HT1080 (cell line): ENCODE results near the gene C1orf174. TPM values are rescaled to one million over a fixed set of nuclear protein-coding genes. Genes with fewer than 3 reads are reported as not detected.

Source experiments
- DNase-seq: peaks from one replicate; pipeline ENCODE4 v3.0.0-alpha.2; 2015; ENCODE audit warnings: low read depth
- total RNA-seq: library from RNA; depleted of rRNA; stranded (reverse); fragments of >200 nt; shearing (Covaris generic); gene quantifications from 2 replicates; pipeline ENCODE4 v1.2.3, GENCODE V29; 2014

The C1orf174 gene
- total RNA-seq, 1 experiment from 2014 or later, result 81.2 TPM

DNA sequence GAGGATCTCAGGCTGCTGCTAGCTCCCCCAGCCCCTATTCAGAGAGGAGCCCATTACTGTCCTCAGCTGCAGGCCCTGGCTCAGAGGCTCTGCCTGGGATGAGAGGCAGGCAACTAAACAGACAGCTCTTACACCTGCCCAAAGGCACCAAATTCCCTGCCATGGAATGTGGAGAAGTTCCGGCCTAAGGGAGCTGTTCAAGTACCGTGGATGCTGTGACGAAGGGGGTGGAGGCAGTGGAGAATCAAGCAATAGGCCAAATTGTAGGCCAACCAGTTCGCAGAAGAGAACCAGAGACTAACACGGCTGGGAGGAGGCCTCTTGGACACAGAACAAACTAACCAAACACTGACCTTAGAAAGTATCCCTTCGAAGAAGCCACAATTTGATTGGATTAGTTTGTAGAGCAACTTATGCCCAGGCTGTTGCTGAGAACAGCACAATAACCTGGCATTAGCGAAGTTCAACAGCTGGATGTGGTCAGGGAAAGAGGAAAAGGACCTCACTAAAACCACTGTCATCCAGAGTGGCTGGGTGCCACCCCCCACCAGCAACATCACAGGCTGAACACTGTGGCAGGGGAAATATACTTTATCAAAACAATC is 3.6 kb downstream of the C1orf174 start:
- DNase-seq, result no peak

DNA sequence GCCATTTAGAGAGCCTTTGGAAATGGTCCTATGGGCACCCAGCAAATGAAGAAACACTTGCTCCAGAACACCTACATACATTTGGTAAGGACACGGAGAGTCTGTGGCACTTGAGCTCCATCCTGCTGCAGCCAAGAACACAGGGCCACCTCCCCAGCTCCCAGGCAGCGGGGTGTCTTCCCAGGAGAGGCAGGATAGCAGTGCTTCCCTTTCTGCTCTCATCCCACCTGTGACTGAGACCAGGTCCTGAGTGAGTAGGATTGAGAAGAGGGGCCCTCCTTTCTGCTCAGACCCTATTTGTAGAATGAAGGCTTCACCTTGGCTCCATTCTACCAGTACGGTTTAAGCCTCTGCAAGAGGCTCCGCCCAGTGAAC is 4.1 kb downstream of the C1orf174 start:
- DNase-seq, result no peak

DNA sequence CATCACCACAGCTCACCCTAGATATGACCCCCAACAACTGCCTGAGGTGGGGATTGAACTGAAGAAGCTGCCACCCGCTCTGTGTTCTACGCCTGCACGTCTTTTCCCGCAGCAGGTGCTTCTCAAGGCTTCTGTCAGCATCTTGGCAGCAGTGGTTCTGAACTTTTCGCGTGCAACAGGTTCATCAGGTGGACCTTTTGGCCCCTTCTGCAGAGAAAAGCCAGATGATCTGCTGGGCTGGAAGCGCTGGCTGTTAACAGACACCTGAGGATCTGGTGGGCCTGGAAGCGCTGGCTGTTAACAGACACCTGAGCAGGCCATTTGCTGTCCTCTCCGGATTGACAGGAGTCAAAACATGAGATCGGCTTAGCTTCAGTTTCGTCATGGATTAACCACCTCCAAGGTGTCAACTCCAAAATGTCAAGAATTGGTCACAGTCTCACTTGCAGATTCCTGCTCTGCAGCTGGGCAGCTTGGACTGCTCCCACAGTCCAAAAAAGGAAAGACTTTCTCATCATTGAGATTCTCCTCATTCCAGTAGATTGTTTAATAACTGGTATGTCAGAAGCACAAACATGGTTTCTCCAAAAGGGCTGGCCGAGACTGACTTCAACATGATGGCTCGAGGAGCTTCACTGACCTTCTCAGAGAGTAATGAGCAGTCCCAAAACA is 4.7 kb downstream of the C1orf174 start:
- DNase-seq, result no peak

DNA sequence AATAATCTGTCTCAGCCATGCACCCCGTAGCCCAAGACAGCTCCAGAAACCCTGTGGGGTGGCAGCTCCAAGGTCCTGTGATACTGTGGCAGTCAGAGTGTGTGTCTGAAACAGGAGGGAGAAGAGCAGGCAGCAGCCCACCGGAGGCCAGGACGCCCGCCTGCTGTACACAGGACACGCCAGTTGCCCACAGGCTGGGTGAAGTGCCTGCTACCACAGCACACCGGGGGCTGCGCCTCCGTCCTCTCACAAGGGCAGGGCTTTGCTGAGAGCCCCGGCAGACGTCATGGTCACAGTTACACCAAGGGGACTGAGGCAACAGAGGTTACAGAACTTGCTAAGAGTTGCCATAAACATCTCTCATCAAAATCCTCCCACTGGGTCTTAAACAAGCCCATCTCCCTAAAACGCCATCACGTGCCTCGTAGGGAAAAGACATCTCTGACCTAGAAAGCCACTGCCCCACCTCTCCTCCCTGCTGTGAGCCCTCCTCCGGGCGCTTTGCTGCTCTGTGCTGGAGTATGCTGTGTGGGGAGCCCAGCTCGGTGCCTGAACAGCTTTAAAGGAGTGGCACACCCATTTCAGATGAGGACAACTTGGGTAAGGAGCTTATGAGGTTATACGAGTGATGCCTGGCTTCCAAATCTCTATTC is 5.3 kb downstream of the C1orf174 start:
- no peak for DNase-seq

DNA sequence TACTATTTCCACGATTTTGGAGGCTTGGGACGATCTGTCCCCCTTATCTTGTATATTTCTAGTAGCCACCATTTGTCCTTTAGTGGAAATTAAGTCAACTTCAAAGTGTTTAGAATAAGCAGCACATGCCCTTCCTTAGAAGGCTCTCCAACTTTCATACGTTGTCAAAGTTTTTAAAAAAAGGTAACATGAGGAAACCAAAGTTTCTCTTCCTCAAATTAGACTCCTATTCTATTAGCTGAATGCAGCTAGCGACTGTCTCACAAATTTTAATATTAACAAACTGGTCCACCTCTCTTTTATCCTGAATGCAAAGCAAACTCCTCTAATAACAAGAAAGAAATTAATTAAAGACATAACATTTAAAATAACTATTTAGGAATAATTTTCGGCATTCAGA is 6.9 kb downstream of the C1orf174 start:
- DNase-seq, result no peak

DNA sequence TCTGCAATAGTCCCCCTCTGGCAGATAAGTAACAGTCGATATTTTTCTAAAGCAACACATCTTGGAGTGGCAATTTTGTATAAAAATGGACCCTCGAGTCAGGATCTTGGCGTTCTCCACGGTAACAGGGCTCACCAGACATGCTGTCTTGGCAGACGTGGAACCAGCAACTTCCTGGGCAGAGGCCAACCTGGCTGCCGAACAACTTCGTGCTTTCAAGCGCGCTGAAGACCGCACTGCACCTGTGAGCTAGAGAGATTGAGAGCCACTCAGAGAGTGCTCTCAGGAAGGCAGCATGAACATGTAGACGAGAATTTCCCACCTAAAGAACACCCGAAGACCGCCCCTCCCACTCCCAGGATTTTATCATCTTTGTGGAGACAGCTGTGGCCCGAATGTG is 7.3 kb downstream of the C1orf174 start:
- no peak for DNase-seq

DNA sequence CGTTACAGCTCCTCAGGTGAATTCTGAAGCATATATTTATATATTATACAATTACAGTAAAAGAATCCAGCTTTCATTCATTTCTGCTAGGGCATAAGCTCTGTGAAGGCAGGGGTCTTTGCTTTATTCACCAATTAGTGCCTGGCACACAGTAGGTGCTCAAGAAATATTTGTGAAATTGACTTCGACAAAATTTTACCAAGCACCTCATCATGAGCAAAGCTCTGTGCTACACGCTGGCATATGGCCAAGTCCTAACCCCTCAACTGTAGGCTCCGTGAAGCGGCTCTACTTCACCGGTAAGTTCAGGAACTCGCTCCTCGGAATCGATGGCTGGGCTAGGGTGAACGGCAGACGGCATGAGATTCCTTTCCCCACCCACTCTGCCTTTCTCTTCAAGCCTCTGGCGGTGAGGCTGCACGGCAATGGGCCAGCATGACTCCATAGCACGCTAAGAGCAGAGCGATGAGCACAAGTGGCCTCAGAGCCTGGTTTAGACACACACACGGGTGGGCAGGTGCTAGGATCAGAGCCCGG is 8.7 kb downstream of the C1orf174 start:
- no peak for DNase-seq

DNA sequence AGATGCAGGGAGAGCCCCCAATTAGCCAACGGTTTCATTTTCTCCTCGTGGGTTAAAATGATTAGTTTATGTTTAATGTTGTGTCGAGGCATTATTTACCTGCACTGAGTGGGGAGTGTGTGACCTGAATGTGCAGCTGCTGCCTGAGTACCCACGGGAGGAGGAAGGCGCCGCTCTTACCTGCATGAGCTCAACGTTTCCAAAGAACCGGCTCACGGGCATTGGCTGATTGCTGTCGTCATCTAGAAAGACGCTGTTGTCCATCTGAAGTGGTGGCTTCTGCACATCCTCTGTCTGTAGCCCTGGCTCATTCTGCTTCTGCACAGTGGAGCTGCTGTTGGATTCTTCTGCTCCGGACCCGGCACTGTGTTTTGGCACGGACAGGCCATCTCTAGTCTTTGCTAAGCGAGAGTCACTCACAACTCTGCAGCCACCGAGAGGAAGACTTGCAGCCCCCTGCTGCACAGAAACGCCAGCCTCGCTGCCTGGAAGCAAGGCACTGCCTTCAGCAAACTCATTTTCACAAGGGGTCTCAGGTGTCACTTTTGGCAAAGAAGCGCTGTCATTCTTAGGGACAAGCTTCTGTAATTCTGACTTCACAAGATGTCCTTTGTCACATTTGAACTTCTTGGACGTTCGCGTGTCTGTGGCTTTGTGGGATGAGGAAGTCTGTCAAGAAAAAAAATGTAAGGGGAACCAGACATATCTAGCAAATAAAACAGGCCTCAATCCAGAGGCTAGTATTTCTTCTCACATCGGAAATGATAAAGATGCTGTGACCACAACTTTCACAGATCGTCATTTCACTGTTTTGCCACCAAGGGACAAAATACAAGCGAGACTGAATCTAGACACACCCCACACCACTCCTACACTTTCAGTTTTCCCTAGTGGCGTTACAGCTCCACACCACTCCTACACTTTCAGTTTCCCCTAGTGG is 9.4 kb downstream of the C1orf174 start:
- DNase-seq, result no peak

DNA sequence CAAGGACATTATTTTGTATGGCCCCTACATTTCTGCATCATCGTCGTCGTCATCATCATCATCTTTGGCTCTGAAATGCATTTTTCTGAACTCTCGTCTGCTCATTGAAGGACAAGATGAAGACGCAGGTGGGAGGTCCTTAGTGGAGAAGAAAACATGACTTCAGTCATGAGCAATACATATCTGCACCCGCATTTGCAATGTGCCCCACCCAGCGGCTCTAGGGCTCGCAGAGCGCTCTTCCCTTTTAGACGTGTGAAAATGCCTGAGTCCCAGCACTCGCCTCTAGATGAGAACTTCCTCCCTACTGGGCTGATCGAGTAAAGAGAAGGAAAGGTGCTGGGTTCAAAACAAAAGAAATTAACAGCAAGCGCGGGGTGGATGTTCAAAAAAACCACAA is 10.1 kb downstream of the C1orf174 start:
- DNase-seq, result no peak

DNA sequence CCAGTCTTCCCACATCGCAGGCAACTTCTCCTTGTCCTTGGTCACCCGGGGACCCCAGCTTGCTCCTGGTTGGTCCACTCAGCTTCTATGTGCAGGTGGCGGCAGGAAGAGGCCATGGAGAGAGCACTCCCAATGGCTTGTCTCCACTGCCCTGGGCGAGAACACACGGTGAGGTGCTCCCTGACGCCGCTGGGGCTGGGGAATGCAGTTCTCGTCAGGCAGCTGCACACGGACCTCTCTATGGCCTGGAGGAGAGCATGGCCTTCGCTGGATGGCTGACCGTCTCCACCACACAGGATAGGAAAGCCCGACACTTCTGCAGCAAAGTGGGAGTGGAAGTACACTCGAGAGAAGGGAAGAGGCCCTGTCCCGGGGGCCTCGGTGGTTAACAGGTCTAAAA is 11.8 kb downstream of the C1orf174 start:
- DNase-seq, result no peak

DNA sequence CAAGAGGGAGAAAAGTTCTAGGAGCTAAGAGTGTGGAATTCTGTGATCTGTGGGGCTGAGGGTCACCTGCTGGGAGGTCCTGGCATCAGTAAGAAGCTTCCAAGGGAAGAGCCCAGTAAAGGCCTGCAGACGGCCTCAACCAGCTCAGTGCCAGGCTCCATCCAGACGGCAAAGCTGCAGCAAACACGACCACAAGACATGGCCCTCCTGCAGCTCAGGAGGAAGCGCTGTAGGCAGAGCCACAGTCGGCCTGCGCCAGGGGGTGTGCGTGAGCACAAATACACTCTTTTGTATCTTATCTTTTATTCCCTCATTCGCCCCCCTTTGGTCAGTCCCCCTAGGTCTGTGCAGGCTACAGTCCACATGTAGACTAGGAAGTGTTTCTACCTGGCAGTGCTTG is 13.4 kb downstream of the C1orf174 start:
- no peak for DNase-seq

DNA sequence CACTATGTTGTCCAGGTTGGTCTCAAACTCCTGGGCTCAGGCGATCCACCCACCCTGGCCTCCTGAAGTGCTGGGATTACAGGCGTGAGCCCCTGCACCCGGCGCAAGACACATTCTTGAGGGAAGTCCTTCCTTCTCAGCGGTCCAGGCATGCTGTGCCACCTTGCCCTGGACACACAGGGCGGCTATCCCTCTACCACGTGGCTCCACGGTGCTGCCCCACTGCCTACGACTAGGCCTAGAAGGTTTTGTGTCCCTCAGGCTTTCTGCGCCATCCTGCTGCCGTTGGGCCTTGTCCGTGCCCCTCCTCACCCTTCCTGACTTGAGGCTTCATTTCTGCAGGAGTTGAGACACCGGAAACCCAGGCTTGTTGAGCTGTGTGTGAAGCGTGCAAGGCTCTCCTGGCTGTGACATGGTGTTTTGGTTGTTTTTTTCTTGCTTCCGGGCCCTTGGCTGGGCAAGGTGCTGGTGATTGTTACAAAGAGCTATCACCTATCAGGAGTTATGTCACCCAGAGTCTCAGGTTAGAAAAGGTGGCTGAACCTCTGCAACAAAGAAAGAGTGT is 13.9 kb downstream of the C1orf174 start:
- DNase-seq, result no peak

DNA sequence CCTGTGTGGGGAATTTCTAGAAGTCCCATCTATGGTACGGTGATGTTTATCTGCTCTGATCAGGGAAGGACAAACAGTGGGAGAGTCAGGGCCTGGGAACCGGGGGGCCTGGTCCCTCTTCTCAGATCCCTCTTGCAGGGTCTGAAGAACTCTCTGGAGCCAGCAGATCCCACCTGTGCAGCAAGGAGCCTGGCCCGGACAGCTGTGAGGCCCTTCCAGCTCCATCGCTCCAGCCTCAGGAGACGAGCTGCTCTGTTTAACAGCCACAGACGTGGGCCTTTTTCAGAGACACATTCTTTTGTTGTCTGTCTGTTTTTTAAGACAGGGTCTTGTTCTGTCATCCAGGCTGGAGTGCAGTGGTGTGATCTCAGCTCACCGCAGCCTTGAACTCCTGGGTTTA is 14.5 kb downstream of the C1orf174 start:
- no peak for DNase-seq

DNA sequence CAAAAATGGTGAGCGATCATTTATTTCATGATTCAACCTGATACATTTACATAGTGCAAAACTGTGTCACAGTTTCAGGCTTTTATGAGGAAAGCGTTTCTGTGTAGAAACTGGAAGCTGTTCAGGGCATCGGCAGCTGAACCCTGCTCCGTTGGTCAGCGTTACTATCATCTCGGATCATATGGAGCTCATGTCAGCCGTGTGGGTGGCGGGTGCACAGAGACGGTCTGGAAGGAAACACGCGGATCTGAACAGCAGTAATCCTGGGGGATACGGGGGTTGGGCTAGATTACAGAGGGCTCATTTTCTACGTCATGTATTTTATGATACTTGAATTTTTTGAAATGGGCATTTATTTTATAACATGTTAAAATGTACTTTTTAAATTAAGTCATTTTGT is 15.1 kb downstream of the C1orf174 start:
- DNase-seq, result no peak

DNA sequence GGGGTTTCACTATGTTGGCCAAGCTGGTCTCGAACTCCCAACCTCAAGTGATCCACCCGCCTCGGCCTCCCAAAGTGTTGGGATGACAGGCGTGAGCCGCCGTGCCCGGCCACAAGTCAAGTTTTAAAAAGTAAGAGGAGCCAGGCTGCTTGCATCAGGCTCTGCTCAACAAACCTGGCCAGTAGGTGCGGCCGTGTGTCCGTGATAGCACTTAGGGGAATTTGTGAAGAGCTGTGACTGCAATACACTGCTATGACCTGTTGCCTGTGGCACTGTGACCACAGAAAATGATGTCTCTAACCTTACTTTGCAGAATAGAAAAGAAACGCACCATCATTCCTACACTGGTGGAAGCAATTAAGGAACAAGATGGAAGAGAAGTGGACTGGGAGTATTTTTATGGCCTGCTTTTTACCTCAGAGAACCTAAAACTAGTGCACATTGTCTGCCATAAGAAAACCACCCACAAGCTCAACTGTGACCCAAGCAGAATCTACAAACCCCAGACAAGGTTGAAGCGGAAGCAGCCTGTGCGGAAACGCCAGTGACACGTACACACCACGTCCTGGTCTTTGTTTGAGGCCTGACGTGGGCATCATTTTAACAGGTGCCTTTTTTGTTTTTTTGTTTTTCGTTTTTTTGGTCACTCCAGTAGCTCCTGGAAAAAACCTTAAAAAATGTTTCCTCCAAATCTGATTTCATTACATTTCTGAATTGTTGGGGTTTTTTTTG is 16.7 kb downstream of the C1orf174 start:
- DNase-seq, result no peak

DNA sequence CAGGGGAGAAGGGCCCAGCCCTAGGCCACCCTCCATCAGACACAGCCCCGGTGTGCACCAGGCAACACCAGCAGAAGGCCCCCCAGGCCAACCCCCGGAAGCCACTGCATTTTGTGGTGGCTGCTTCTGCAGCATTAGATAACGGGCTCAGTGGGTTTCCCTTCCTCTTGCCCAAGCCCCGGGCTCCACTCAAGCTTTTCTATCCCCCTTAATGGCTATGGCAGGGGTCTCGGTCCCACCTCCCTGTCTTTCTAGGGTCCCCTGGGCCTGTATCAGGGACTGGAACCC is 18.9 kb downstream of the C1orf174 start:
- no peak for DNase-seq

DNA sequence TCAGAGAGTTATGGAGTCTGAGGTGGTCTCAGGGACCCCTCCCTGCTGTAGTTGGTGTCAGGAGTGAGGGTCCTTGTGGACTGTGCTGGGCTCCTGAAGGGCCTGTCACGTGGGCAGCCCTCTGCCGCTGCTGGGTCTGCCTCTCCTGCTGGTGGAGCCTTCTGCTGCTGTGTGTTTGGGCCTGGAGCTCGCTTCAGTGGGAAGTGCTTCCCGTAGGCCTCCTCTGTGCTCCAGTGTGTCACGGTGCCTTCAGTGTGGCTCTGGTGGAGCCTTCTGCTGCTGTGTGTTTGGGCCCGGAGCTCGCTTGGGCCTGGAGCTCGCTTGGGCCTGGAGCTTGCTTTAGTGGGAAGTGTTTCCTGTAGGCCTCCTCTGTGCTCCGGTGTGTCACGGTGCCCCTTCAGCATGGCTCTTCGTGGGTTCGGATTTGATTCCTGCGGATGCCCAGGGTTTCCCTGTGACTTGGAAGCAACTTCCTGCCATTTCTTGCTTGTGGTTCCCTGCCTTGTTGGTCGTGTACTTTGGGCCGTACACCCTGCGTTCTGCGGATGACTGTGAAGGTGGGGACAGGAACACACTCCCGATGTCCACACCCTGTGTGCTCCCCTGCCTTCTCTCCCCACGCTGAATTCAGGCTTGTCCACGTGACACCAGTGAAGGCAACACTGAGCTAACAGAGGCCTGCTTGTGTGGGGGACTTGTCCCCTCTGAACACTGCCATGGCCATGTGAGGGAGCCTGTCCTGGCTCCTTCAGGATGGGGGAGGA is 19.5 kb downstream of the C1orf174 start:
- no peak for DNase-seq

DNA sequence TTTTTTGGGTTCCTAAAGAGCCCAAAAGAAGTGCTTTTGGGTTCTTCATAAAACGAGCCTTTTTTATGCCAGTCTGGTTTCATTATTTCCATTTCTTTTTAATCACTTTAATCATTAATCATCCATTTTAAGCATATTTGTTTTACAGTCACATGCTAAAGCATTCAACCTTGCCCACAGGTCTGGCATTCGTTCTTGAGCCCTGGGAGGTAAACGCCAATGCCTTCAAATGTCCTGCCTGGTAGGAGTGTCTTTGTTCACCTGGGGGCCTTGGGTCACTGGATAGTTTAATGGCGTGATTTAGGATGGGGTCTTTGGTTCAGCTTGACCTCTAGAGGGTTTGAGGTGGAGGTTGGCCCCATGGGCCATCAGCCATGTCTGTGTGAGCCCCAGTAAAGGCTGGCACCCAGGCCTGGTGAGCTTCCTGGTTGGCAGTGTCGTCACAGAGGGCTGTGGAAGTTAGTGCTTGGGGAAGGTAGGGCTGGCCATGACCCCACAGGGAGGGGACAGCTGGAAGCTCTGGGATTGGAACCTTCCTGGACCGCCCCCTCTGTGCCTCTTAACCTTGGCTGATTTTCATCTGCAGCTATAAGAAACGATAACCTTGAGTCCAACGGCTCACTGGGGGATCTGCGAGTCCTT is 20.2 kb downstream of the C1orf174 start:
- no peak for DNase-seq

DNA sequence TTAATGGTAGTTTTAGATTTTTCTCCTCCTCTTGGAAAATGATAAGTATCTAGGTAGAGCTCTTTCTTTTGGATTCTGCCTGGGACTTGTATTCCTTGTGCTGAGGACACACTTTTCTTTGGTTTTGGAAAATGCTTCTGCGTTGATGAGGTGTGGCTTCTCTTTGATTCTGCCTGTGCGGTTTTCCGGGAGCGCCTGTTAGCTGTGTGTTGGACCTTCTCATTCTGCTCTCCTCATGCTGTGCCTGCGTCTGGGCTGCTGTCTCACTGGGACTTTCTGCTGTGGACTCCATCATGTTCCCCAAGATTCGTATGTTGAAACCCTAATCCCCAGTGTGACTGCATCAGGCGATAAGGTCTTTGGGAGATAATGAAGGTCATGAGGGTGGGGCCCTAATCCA is 21.0 kb downstream of the C1orf174 start:
- DNase-seq, result no peak

DNA sequence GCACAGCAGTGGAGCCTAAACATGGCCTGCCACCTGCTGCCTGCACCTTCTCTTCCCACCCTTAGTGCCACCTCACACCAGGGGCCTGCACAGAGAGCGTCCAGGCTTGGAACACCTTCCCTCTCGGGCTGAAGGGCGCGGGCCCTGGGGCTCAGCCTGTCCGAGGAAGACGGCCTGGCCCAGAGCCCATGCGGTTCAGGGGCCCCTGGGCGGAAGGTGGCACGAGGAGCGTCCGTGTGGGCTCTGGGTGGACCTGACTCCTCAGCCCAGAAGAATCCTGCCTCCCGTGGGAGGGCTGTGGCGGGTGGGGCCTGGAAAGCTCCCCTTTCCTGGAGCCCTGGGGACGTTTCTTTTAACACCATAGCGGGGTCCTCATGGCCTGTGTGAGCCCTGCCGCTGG is 23.4 kb downstream of the C1orf174 start:
- no peak for DNase-seq
